RCC 7860 (cell line): Measurements from ENCODE around the gene TCHHL1.
"Not testable (repeated sequence)": the region's sequence is repeated elsewhere in the genome, so short reads cannot be mapped to it uniquely, and the experiment has no call there.

ENCODE experiments used
- DNase-seq: peaks from one replicate; pipeline ENCODE4 v3.0.0-alpha.2; 2015; ENCODE audit warnings: low spot score
- FAIRE-seq: peaks from 2 replicates; lab custom pipeline; 2012; peaks lifted over from hg19 to GRCh38; lab: Jason Lieb, UNC

TCHHL1 gene

GRCh38 chr1:152096931-152097330 is 8.1 kb upstream of the TCHHL1 start:
- no peak for FAIRE-seq
- no peak for DNase-seq

GRCh38 chr1:152086760-152087159 is 2.1 kb downstream of the TCHHL1 start:
- no peak for FAIRE-seq
- DNase-seq: no peak

- FAIRE-seq (no peak), DNase-seq (no peak)
These were observed 4.0 kb downstream of the TCHHL1 start for GRCh38 chr1:152084853-152085252.

GRCh38 chr1:152081026-152081425 is 7.8 kb downstream of the TCHHL1 start:
- DNase-seq, FAIRE-seq: not testable (repeated sequence)

- FAIRE-seq, DNase-seq: not testable (repeated sequence)
These were observed 8.4 kb downstream of the TCHHL1 start for GRCh38 chr1:152080494-152080893.

GRCh38 chr1:152078831-152079441 is 9.9 kb downstream of the TCHHL1 start:
- FAIRE-seq (no peak), DNase-seq (no peak)

- no peak for FAIRE-seq
- no peak for DNase-seq
These were observed 16.6 kb downstream of the TCHHL1 start for GRCh38 chr1:152072311-152072710.

GRCh38 chr1:152071123-152071522 is 17.7 kb downstream of the TCHHL1 start:
- DNase-seq (no peak), FAIRE-seq (no peak)

GRCh38 chr1:152067929-152068328 is 20.9 kb downstream of the TCHHL1 start:
- DNase-seq (no peak), FAIRE-seq (no peak)

- DNase-seq (no peak), FAIRE-seq (no peak)
These were observed 21.7 kb downstream of the TCHHL1 start for GRCh38 chr1:152067150-152067549.

- DNase-seq: no peak
- no peak for FAIRE-seq
These were observed 26.9 kb downstream of the TCHHL1 start for GRCh38 chr1:152061952-152062351.

GRCh38 chr1:152053375-152053774 is 35.5 kb downstream of the TCHHL1 start:
- no peak for FAIRE-seq
- DNase-seq: no peak

- DNase-seq (peak; percentile 63), FAIRE-seq (peak; percentile 68)
These were observed 36.3 kb downstream of the TCHHL1 start for GRCh38 chr1:152052606-152053005.

GRCh38 chr1:152050886-152051675 is 37.8 kb downstream of the TCHHL1 start:
- DNase-seq (no peak), FAIRE-seq (no peak)

- no peak for FAIRE-seq
- DNase-seq: no peak
These were observed 39.4 kb downstream of the TCHHL1 start for GRCh38 chr1:152049291-152050083.

- no peak for FAIRE-seq
- DNase-seq: peak; percentile 94
These were observed 40.4 kb downstream of the TCHHL1 start for GRCh38 chr1:152048416-152049009.

- FAIRE-seq (peak; percentile 94), DNase-seq (peak; percentile 100)
These were observed 41.0 kb downstream of the TCHHL1 start for GRCh38 chr1:152047730-152048415.

GRCh38 chr1:152047413-152047729 is 41.5 kb downstream of the TCHHL1 start:
- FAIRE-seq (no peak), DNase-seq (no peak)

- FAIRE-seq: no peak
- DNase-seq: no peak
These were observed 44.5 kb downstream of the TCHHL1 start for GRCh38 chr1:152044386-152044785.

GRCh38 chr1:152043870-152044269 is 45.0 kb downstream of the TCHHL1 start:
- FAIRE-seq (no peak), DNase-seq (no peak)

- FAIRE-seq: no peak
- DNase-seq: no peak
These were observed 46.8 kb downstream of the TCHHL1 start for GRCh38 chr1:152042030-152042429.
